ENCODE results near the gene VGLL4.

The VGLL4 gene

GRCh38 chr3:11606090-11606784 is 37.5 kb downstream of the VGLL4 start:
- no peak for DNase-seq (ENCODE audit: low read depth)
- no peak for TF ChIP-seq CTCF (IDR thresholded peaks at IDR 0.05; ENCODE audit: control insufficient read depth, insufficient read depth, low read depth, low read length, missing control alignments)
- H3K4me3 ChIP-seq (ENCODE audit: control insufficient read depth, low read depth, low read length) = no peak overlapping the region

- TF ChIP-seq CTCF (IDR thresholded peaks at IDR 0.05; ENCODE audit: control insufficient read depth, insufficient read depth, low read depth, low read length, missing control alignments) = no peak
- no peak overlapping the region for H3K4me3 ChIP-seq (ENCODE audit: control insufficient read depth, low read depth, low read length)
- no peak for DNase-seq (ENCODE audit: low read depth)
Measured at GRCh38 chr3:11605398-11605797, 38.3 kb downstream of the VGLL4 start.

GRCh38 chr3:11604139-11604892 is 39.4 kb downstream of the VGLL4 start:
- no peak overlapping the region for H3K4me3 ChIP-seq (ENCODE audit: control insufficient read depth, low read depth, low read length)
- TF ChIP-seq CTCF (IDR thresholded peaks at IDR 0.05; ENCODE audit: control insufficient read depth, insufficient read depth, low read depth, low read length, missing control alignments) = no peak
- no peak for DNase-seq (ENCODE audit: low read depth)

GRCh38 chr3:11603628-11604027 is 40.1 kb downstream of the VGLL4 start:
- TF ChIP-seq CTCF (IDR thresholded peaks at IDR 0.05; ENCODE audit: control insufficient read depth, insufficient read depth, low read depth, low read length, missing control alignments) = no peak

GRCh38 chr3:11602886-11603527 is 40.7 kb downstream of the VGLL4 start:
- no peak for DNase-seq (ENCODE audit: low read depth)
- no peak overlapping the region for H3K4me3 ChIP-seq (ENCODE audit: control insufficient read depth, low read depth, low read length)
- TF ChIP-seq CTCF (IDR thresholded peaks at IDR 0.05; ENCODE audit: control insufficient read depth, insufficient read depth, low read depth, low read length, missing control alignments) = no peak

More at GRCh38 chr3:11603628-11604027, 40.1 kb downstream of the VGLL4 start:
- peak; percentile 86 for DNase-seq (ENCODE audit: low read depth)
- H3K4me3 ChIP-seq (ENCODE audit: control insufficient read depth, low read depth, low read length) = no peak overlapping the region

- DNase-seq (ENCODE audit: low read depth) = no peak
- H3K4me3 ChIP-seq (ENCODE audit: control insufficient read depth, low read depth, low read length) = no peak overlapping the region
- no peak for TF ChIP-seq CTCF (IDR thresholded peaks at IDR 0.05; ENCODE audit: control insufficient read depth, insufficient read depth, low read depth, low read length, missing control alignments)
Measured at GRCh38 chr3:11602239-11602840, 41.4 kb downstream of the VGLL4 start.
